ENCODE results near the gene TAF8.
"Not testable (repeated sequence)": the region's sequence is repeated elsewhere in the genome, so short reads cannot be mapped to it uniquely, and the experiment has no call there.

Gene TAF8

GRCh38 chr6:42050297-42051267 is at the start of gene TAF8:
Gene TAF8, plus strand, starts transcription at chr6:42050524. Its CDS starts 18 bp downstream, at chr6:42050542.
- peak; percentile 94 for DNase-seq

- DNase-seq, result no peak
These were observed 48.8 kb upstream of the TAF8 start for GRCh38 chr6:42001506-42001905.

GRCh38 chr6:42003658-42004057 is 46.7 kb upstream of the TAF8 start:
- DNase-seq, result not testable (repeated sequence)

- no peak for DNase-seq
These were observed 42.8 kb upstream of the TAF8 start for GRCh38 chr6:42007286-42008137.

- not testable (repeated sequence) for DNase-seq
These were observed 42.2 kb upstream of the TAF8 start for GRCh38 chr6:42008138-42008528.

GRCh38 chr6:42009844-42010184 is 40.5 kb upstream of the TAF8 start:
- no peak for DNase-seq

GRCh38 chr6:42010185-42010891 is 40.0 kb upstream of the TAF8 start:
- peak; percentile 54 for DNase-seq

GRCh38 chr6:42010909-42011308 is 39.4 kb upstream of the TAF8 start:
- DNase-seq, result no peak

GRCh38 chr6:42012501-42013133 is 37.7 kb upstream of the TAF8 start:
- no peak for DNase-seq

GRCh38 chr6:42013134-42013516 is 37.2 kb upstream of the TAF8 start:
- peak; percentile 61 for DNase-seq

- peak; percentile 81 for DNase-seq
These were observed 33.2 kb upstream of the TAF8 start for GRCh38 chr6:42017021-42017643.

GRCh38 chr6:42020967-42021366 is 29.4 kb upstream of the TAF8 start:
- no peak for DNase-seq

- peak; percentile 65 for DNase-seq
These were observed 28.2 kb upstream of the TAF8 start for GRCh38 chr6:42021847-42022754.

GRCh38 chr6:42022755-42023384 is 27.5 kb upstream of the TAF8 start:
- DNase-seq, result no peak

- DNase-seq, result no peak
These were observed 25.1 kb upstream of the TAF8 start for GRCh38 chr6:42025066-42025844.

- no peak for DNase-seq
These were observed 24.5 kb upstream of the TAF8 start for GRCh38 chr6:42025845-42026243.

- no peak for DNase-seq
These were observed 23.8 kb upstream of the TAF8 start for GRCh38 chr6:42026540-42026939.

GRCh38 chr6:42028234-42029061 is 21.9 kb upstream of the TAF8 start:
- peak; percentile 70 for DNase-seq
